Epithelial cell of esophagus (primary cell): ENCODE data around the gene OR5K3.

Experiments used
- DNase-seq: peaks from one replicate; pipeline ENCODE4 v3.0.0; 2010; ENCODE audit warnings: low read depth
- H3K4me3 ChIP-seq: 2 replicates; pipeline ENCODE4 v1.5.1; 2011; ENCODE audit warnings: mild to moderate bottlenecking, low read length, control low read depth
- TF ChIP-seq, protein P1 (sequence below): IDR thresholded peaks from 2 replicates; pipeline ENCODE4 v1.5.1; 2011; ENCODE audit warnings: low read depth, mild to moderate bottlenecking, low read length, control low read depth, inconsistent platforms; ENCODE audit not compliant: insufficient read depth; ENCODE audit errors: missing control alignments

OR5K3 gene

DNA sequence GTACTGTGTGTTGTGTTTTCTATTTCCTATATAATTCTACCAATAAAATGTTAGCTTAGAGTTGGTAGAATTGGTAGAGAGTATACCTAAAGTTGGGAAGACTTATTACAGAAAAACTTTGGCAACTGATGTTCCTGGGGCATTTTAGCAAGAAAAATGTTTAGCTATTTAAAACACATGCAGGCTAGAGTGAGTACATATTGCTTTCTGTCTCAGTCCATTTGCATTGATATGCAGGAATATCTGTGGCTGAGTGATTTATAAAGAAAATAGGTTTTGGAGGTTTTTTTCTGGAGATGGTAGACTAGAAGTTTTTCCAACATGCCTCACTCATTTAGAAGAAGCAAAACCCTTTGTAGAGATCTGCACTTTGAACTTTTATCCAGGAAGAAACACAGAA is 42.1 kb downstream of the OR5K3 start:
- DNase-seq = no peak
- no peak overlapping the region for H3K4me3 ChIP-seq
- TF ChIP-seq, protein P1, sequence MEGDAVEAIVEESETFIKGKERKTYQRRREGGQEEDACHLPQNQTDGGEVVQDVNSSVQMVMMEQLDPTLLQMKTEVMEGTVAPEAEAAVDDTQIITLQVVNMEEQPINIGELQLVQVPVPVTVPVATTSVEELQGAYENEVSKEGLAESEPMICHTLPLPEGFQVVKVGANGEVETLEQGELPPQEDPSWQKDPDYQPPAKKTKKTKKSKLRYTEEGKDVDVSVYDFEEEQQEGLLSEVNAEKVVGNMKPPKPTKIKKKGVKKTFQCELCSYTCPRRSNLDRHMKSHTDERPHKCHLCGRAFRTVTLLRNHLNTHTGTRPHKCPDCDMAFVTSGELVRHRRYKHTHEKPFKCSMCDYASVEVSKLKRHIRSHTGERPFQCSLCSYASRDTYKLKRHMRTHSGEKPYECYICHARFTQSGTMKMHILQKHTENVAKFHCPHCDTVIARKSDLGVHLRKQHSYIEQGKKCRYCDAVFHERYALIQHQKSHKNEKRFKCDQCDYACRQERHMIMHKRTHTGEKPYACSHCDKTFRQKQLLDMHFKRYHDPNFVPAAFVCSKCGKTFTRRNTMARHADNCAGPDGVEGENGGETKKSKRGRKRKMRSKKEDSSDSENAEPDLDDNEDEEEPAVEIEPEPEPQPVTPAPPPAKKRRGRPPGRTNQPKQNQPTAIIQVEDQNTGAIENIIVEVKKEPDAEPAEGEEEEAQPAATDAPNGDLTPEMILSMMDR = no peak

GRCh38 chr3:98433764-98434163 is 43.3 kb downstream of the OR5K3 start:
- no peak overlapping the region for H3K4me3 ChIP-seq
- TF ChIP-seq, protein P1 = no peak
- DNase-seq = no peak

DNA sequence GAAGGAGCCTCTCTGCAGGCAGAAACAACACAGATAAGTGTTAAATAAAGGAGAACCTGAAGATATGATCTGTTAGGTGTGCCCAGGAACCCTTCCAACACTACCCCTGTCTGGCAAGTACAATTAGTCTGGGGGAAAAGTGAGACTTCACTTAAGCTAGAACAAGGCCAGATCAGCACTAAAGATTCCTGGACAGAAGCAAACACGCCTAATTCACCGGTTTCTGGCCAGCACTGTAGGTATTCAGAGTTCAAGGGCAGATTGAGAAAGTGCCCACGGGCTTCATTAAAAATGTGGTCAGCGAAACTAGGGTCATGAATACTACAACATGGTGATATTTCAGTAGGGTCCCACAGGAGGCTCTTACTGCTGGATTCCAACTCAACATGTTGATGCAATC is 43.9 kb downstream of the OR5K3 start:
- no peak overlapping the region for H3K4me3 ChIP-seq
- DNase-seq = no peak
- TF ChIP-seq, protein P1 = no peak

GRCh38 chr3:98440283-98440682 is 49.8 kb downstream of the OR5K3 start:
- DNase-seq = no peak
- TF ChIP-seq, protein P1 = no peak
- H3K4me3 ChIP-seq = no peak overlapping the region
